Kidney (tissue), 14 donors: ENCODE data around the gene CUL7. TPM values are rescaled to one million over a fixed set of nuclear protein-coding genes. Genes with fewer than 3 reads are reported as not detected.

Experiments
- DNase-seq, 5 donors: peaks; one replicate each; pipeline ENCODE4 v3.0.0-alpha.2; 2013 to 2020
- FAIRE-seq: peaks from 2 replicates; lab custom pipeline; 2012; peaks lifted over from hg19 to GRCh38; lab: Jason Lieb, UNC
- H3K27ac ChIP-seq, 2 donors: one replicate each; pipeline ENCODE4 v1.7.0; 2013; ENCODE audit warnings: low read depth in 2 of 2, low read length in 2 of 2, inconsistent platforms in 1 of 2
- H3K27me3 ChIP-seq: one replicate; pipeline ENCODE4 v1.7.1; 2013; ENCODE audit warnings: low read length, inconsistent platforms; ENCODE audit not compliant: control insufficient read depth, insufficient read depth
- H3K36me3 ChIP-seq, 3 donors: one replicate each; pipeline versions ENCODE4 v1.7.0 to v1.7.1; 2013; ENCODE audit warnings: low read length in 3 of 3, control low read depth in 1 of 3, inconsistent platforms in 1 of 3; ENCODE audit not compliant: insufficient read depth in 3 of 3, control insufficient read depth in 2 of 3
- H3K4me1 ChIP-seq, 3 donors: one replicate each; pipeline versions ENCODE4 v1.7.0 to v1.7.1; 2013; ENCODE audit warnings: low read length in 3 of 3, inconsistent platforms in 1 of 3, low read depth in 1 of 3; ENCODE audit not compliant: control insufficient read depth in 2 of 3, insufficient read depth in 2 of 3
- H3K4me3 ChIP-seq, 3 donors: one replicate each; pipeline versions ENCODE4 v1.7.0 to v1.8.1; 2013; ENCODE audit warnings: low read length in 3 of 3, control low read depth in 1 of 3, inconsistent platforms in 1 of 3
- H3K9ac ChIP-seq, 3 donors: one replicate each; pipeline versions ENCODE4 v1.7.0 to v1.7.1; 2013; ENCODE audit warnings: low read length in 3 of 3, control low read depth in 1 of 3, inconsistent platforms in 1 of 3
- H3K9me3 ChIP-seq, 3 donors: one replicate each; pipeline versions ENCODE4 v1.7.0 to v1.7.1; 2013; ENCODE audit warnings: low read length in 3 of 3, control low read depth in 1 of 3, inconsistent platforms in 1 of 3; ENCODE audit not compliant: control insufficient read depth in 2 of 3, insufficient read depth in 1 of 3
- CTCF ChIP-seq: IDR thresholded peaks from 3 replicates; pipeline ENCODE4 v1.5.1; 2012; ENCODE audit warnings: mild to moderate bottlenecking, moderate library complexity, borderline replicate concordance; ENCODE audit not compliant: insufficient read depth; ENCODE audit errors: extremely low read depth
- intact Hi-C: fragments of 100-400 bp; cut with DNase I; formaldehyde crosslinking; loops from one replicate; pipeline ENCODE4 v1.11.1; 2022
- polyA plus RNA-seq: library from polyadenylated mRNA; stranded (reverse); fragments of 350-450 nt; fragmentation: Illumina TruSeq; extraction: RNeasy Lipid Tissue Mini Kit (QIAGEN cat#74804); gene quantifications from one replicate; pipeline ENCODE4 v1.2.3, GENCODE V29; 2014; ENCODE audit warnings: low read depth, low replicate concordance; ENCODE audit not compliant: insufficient read depth
- total RNA-seq: library from RNA; stranded (reverse); fragmentation: NEBNext Ultra II Directional; extraction: Animal tissue kit (Norgen Biotek cat#: 25700); gene quantifications from one replicate; pipeline ENCODE4 v1.2.1, GENCODE V29; 2021
- donor health status: control.
- donor health status: control.
- donor health status: control.
- donor health status: control.
- donor health status: control.
- donor health status: DM: yes; HTN: yes; CAD: no.
- donor health status: Normal renal cell carcinoma (clear cell type).

CUL7 gene
- total and polyA plus RNA-seq, 2 donors from 2014 or later: 10.1 to 24.5 TPM

- H3K27ac ChIP-seq: no peak overlapping the region
- H3K9ac ChIP-seq: no peak overlapping the region
- TF ChIP-seq CTCF: no peak
- H3K4me3 ChIP-seq: no peak overlapping the region
- FAIRE-seq (no peak), DNase-seq (no peak)
- intact Hi-C loops: no loop called here
- peaks cover 9 to 25% (median 22%) of the 10 kb centered on the region in 3 donors for H3K36me3 ChIP-seq
- peaks cover 0 to 2% (median 0%) of the 10 kb centered on the region in 3 donors for H3K4me1 ChIP-seq
- H3K27me3 ChIP-seq: no peaks in the 10 kb centered on the region
- no peaks in the 10 kb centered on the region for H3K9me3 ChIP-seq
Observed at GRCh38 chr6:43033496-43034189, 20.0 kb downstream of the CUL7 start.

GRCh38 chr6:43032326-43032725 lies 21.3 kb downstream of the CUL7 start:
- H3K36me3 ChIP-seq: peaks cover 8 to 19% (median 18%) of the 10 kb centered on the region in 3 donors
- no peak for DNase-seq
- no peak overlapping the region for H3K9ac ChIP-seq
- H3K9me3 ChIP-seq: no peaks in the 10 kb centered on the region
- H3K27me3 ChIP-seq: no peaks in the 10 kb centered on the region
- TF ChIP-seq CTCF: no peak
- no peak overlapping the region for H3K27ac ChIP-seq
- H3K4me1 ChIP-seq: peaks cover 0 to 2% (median 0%) of the 10 kb centered on the region in 3 donors
- H3K4me3 ChIP-seq: no peak overlapping the region
- FAIRE-seq: no peak
- intact Hi-C loops: no loop called here

GRCh38 chr6:43029120-43029519 lies 24.5 kb downstream of the CUL7 start:
- intact Hi-C loops: no loop called here
- no peak overlapping the region for H3K27ac ChIP-seq
- H3K9ac ChIP-seq: no peak overlapping the region
- no peaks in the 10 kb centered on the region for H3K9me3 ChIP-seq
- no peak for TF ChIP-seq CTCF
- DNase-seq: no peak
- H3K4me3 ChIP-seq: no peak overlapping the region
- H3K36me3 ChIP-seq: peaks cover 7 to 39% (median 29%) of the 10 kb centered on the region in 3 donors
- H3K4me1 ChIP-seq: no peaks in the 10 kb centered on the region
- H3K27me3 ChIP-seq: no peaks in the 10 kb centered on the region
- no peak for FAIRE-seq

GRCh38 chr6:43026365-43026764 lies 27.3 kb downstream of the CUL7 start:
- Histone ChIP-seq H3K4me1 (no peaks in the 10 kb centered on the region), H3K9ac (no peak overlapping the region), H3K4me3 (no peak overlapping the region), H3K9me3 (no peaks in the 10 kb centered on the region), H3K36me3 (peaks cover 7 to 38% (median 29%) of the 10 kb centered on the region in 3 donors), H3K27ac (no peak overlapping the region), H3K27me3 (no peaks in the 10 kb centered on the region)
- intact Hi-C loops: no loop called here
- DNase-seq (no peak), FAIRE-seq (no peak)
- TF ChIP-seq CTCF: no peak
